ENCODE measurements around the gene IL13.

DNA sequence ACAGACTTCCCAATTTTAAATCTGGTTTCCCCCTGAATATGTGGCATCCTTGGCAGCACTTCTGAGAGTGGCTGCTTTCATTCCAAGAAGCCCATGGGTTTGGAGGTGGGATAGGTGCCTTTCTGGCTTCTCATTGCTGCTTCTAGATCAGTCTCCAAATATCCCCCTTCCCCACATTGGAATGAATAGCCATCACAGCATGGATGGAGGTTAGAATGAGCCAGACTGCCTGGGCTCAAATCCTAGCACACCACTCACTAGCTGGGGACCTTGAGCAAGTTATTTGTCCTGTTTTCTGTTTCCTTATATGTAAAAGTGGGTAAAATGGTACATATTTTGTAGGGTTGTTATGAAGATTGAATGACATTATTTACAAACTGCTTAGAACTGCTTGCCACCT lies 13.8 kb upstream of the IL13 start:
- no peak for TF ChIP-seq CTCF (conservative IDR thresholded peaks at IDR 0.05; ENCODE audit: low read depth, low read length)
- TF ChIP-seq EZH2 (IDR thresholded peaks at IDR 0.05; ENCODE audit: borderline replicate concordance, low read depth, low read length, poor library complexity, severe bottlenecking): no peak
